A549 (cell line): ENCODE measurements around the gene UTP11.

Experiments
- BHLHE40 ChIP-seq: IDR thresholded peaks from 2 replicates; pipeline ENCODE4 v1.6.1; 2012; ENCODE audit warnings: low read depth, low read length, inconsistent platforms
- CEBPB ChIP-seq, 2 experiments: fragments of >200 bp in 1 of 2; sonication (Bioruptor Twin) in 1 of 2; formaldehyde crosslinking in 1 of 2; IDR thresholded peaks; 2 replicates each; pipeline ENCODE4 v1.6.1; 2012 to 2016
- CTCF ChIP-seq: fragments of >200 bp; sonication (Bioruptor Twin); formaldehyde crosslinking; IDR thresholded peaks from 3 replicates; pipeline ENCODE4 v1.5.1; 2016
- E2F6 ChIP-seq: IDR thresholded peaks from 2 replicates; pipeline ENCODE4 v1.6.1; 2012; ENCODE audit warnings: low read depth, borderline replicate concordance
- FOSL2 ChIP-seq, 2 experiments: fragments of 450-650 bp in 1 of 2; fragments of >200 bp in 1 of 2; sonication (Bioruptor Twin) in 1 of 2; formaldehyde crosslinking; IDR thresholded peaks; 2 replicates each; pipeline versions ENCODE4 v1.5.0 to v1.6.1; 2016 to 2020; ENCODE audit warnings: mild to moderate bottlenecking in 1 of 2, moderate library complexity in 1 of 2
- HDAC2 ChIP-seq: fragments of 200-600 bp; sonication (generic); IDR thresholded peaks from 2 replicates; pipeline ENCODE4 v1.6.1; 2016
- MAX ChIP-seq: IDR thresholded peaks from 2 replicates; pipeline ENCODE4 v1.6.1; 2012
- MYC ChIP-seq: IDR thresholded peaks from 2 replicates; pipeline ENCODE4 v1.6.1; 2012; ENCODE audit warnings: mild to moderate bottlenecking, inconsistent platforms, low read length, improper control_type of control experiment, borderline replicate concordance
- POLR2A ChIP-seq: IDR thresholded peaks from 2 replicates; pipeline ENCODE4 v1.6.1; 2012; ENCODE audit warnings: mild to moderate bottlenecking, low read length
- RCOR1 ChIP-seq: fragments of 150-350 bp; IDR thresholded peaks from 2 replicates; pipeline ENCODE4 v1.6.1; 2014; ENCODE audit warnings: antibody characterized with exemption, low read length, low read depth
- REST ChIP-seq: fragments of 200-600 bp; sonication (generic); IDR thresholded peaks from 2 replicates; pipeline ENCODE4 v1.6.1; 2016; ENCODE audit warnings: antibody characterized with exemption, mild to moderate bottlenecking, moderate library complexity
- RNF2 ChIP-seq: fragments of 200-600 bp; sonication (generic); IDR thresholded peaks from 2 replicates; pipeline ENCODE4 v1.6.1; 2016; ENCODE audit warnings: low read depth, mild to moderate bottlenecking, antibody characterized with exemption, moderate library complexity, borderline replicate concordance
- ZFP36 ChIP-seq: fragments of 450-650 bp; IDR thresholded peaks from 2 replicates; pipeline ENCODE4 v1.6.1; 2014; ENCODE audit warnings: borderline replicate concordance; ENCODE audit not compliant: partially characterized antibody

GRCh38 chr1:38043036-38043747, 30.7 kb downstream of the UTP11 start:
- TF ChIP-seq CTCF = no peak
- no peak for TF ChIP-seq BHLHE40
- no peak for TF ChIP-seq POLR2A
- TF ChIP-seq REST = no peak
- no peak for TF ChIP-seq MAX
- TF ChIP-seq MYC = no peak
- TF ChIP-seq E2F6 = no peak
- no peak for TF ChIP-seq RCOR1
- no peak for TF ChIP-seq ZFP36
- TF ChIP-seq CEBPB (IDR thresholded peaks at IDR 0.05) = no peak
- no peak for TF ChIP-seq FOSL2 (IDR thresholded peaks at IDR 0.05)
- no peak for TF ChIP-seq FOSL2 (CRISPR knock-in tag; IDR thresholded peaks at IDR 0.05)
- TF ChIP-seq RNF2 = no peak
- no peak for TF ChIP-seq HDAC2
